RWPE2 (cell line): ENCODE measurements around the gene SLC6A3.

ENCODE experiments used
- ATAC-seq: fragments of 200-7000 bp; cut with Tn5 transposase; 3 replicates; pipeline ENCODE4 v1.9.1; 2021; ENCODE audit warnings: low read depth
- DNase-seq: peaks from one replicate; pipeline ENCODE4 v3.0.0-alpha.2; 2020; ENCODE audit warnings: low spot score
- H3K27ac ChIP-seq: fragments of 450-650 bp; 2 replicates; pipeline ENCODE4 v1.5.1; 2017; ENCODE audit warnings: mild to moderate bottlenecking; ENCODE audit not compliant: poor library complexity, severe bottlenecking
- H3K27me3 ChIP-seq: fragments of 250-450 bp; sonication (Bioruptor Pico); 2 replicates; pipeline ENCODE4 v1.5.1; 2021; ENCODE audit warnings: mild to moderate bottlenecking, moderate library complexity; ENCODE audit not compliant: insufficient read depth, poor library complexity, severe bottlenecking
- H3K36me3 ChIP-seq: fragments of 250-450 bp; sonication (Bioruptor Pico); 2 replicates; pipeline ENCODE4 v1.5.1; 2020; ENCODE audit warnings: low read depth, mild to moderate bottlenecking, moderate library complexity
- H3K4me1 ChIP-seq: fragments of 250-450 bp; sonication (Bioruptor Pico); 2 replicates; pipeline ENCODE4 v1.5.1; 2021; ENCODE audit warnings: mild to moderate bottlenecking, moderate library complexity; ENCODE audit not compliant: insufficient read depth, poor library complexity, severe bottlenecking
- H3K4me3 ChIP-seq: fragments of 250-450 bp; sonication (Bioruptor Pico); 2 replicates; pipeline ENCODE4 v1.5.1; 2021; ENCODE audit warnings: mild to moderate bottlenecking, moderate library complexity; ENCODE audit not compliant: severe bottlenecking
- H3K9me3 ChIP-seq: fragments of 250-450 bp; sonication (Bioruptor Pico); 2 replicates; pipeline ENCODE4 v1.5.1; 2021; ENCODE audit warnings: mild to moderate bottlenecking, moderate library complexity; ENCODE audit not compliant: severe bottlenecking
- CTCF ChIP-seq: fragments of 450-650 bp; IDR thresholded peaks from one replicate; pipeline ENCODE4 v1.5.1; 2017; ENCODE audit warnings: mild to moderate bottlenecking, moderate library complexity; ENCODE audit not compliant: poor library complexity, severe bottlenecking

SLC6A3 gene

GRCh38 chr5:1380011-1380817 lies 65.0 kb downstream of the SLC6A3 start:
- no peaks in the 10 kb centered on the region for H3K9me3 ChIP-seq
- DNase-seq, result no peak
- TF ChIP-seq CTCF, result peak; percentile 89
- no peak overlapping the region for H3K4me3 ChIP-seq
- no peaks in the 10 kb centered on the region for H3K27me3 ChIP-seq
- no peaks in the 10 kb centered on the region for H3K4me1 ChIP-seq
- peak; percentile 85 for ATAC-seq
- H3K36me3 ChIP-seq, result no peaks in the 10 kb centered on the region
- no peak overlapping the region for H3K27ac ChIP-seq

- no peaks in the 10 kb centered on the region for H3K9me3 ChIP-seq
- H3K27ac ChIP-seq, result no peak overlapping the region
- TF ChIP-seq CTCF, result no peak
- H3K4me3 ChIP-seq, result no peak overlapping the region
- H3K27me3 ChIP-seq, result no peaks in the 10 kb centered on the region
- ATAC-seq (no peak), DNase-seq (no peak)
- no peaks in the 10 kb centered on the region for H3K4me1 ChIP-seq
- no peaks in the 10 kb centered on the region for H3K36me3 ChIP-seq
Observed at GRCh38 chr5:1378866-1379659, 66.2 kb downstream of the SLC6A3 start.

- no peaks in the 10 kb centered on the region for H3K4me1 ChIP-seq
- H3K27ac ChIP-seq, result no peak overlapping the region
- no peaks in the 10 kb centered on the region for H3K27me3 ChIP-seq
- no peak for DNase-seq
- no peaks in the 10 kb centered on the region for H3K36me3 ChIP-seq
- H3K4me3 ChIP-seq, result no peak overlapping the region
- no peak for TF ChIP-seq CTCF
- ATAC-seq, result no peak
- no peaks in the 10 kb centered on the region for H3K9me3 ChIP-seq
Observed at GRCh38 chr5:1378096-1378495, 67.1 kb downstream of the SLC6A3 start.

GRCh38 chr5:1376981-1377380 lies 68.3 kb downstream of the SLC6A3 start:
- Histone ChIP-seq H3K4me1 (no peaks in the 10 kb centered on the region), H3K4me3 (no peak overlapping the region), H3K9me3 (no peaks in the 10 kb centered on the region), H3K36me3 (no peaks in the 10 kb centered on the region), H3K27ac (no peak overlapping the region), H3K27me3 (no peaks in the 10 kb centered on the region)
- no peak for TF ChIP-seq CTCF
- DNase-seq, result no peak
- no peak for ATAC-seq
